Measurements from ENCODE around the gene CDCA3.

GRCh38 chr12:6818222-6818621 lies 32.9 kb downstream of the CDCA3 start:
- no peak for TF ChIP-seq CTCF (IDR thresholded peaks at IDR 0.05)
- no peak for TF ChIP-seq POLR2A (IDR thresholded peaks at IDR 0.05)
